Keratinocyte (primary cell): ENCODE measurements around the gene TAX1BP3.

Source experiments
- CTCF ChIP-seq, 3 experiments: IDR thresholded peaks in 1 of 3; conservative IDR thresholded peaks in 1 of 3; optimal IDR thresholded peaks in 1 of 3; 2 replicates in 2 of 3; 3 replicates in 1 of 3; pipeline versions ENCODE3 to v1.5.1; 2011; ENCODE audit warnings: low read length in 3 of 3, mild to moderate bottlenecking in 3 of 3, moderate library complexity in 2 of 3, control low read depth in 1 of 3, inconsistent platforms in 1 of 3; ENCODE audit not compliant: insufficient read depth in 2 of 3; ENCODE audit errors: extremely low read depth in 1 of 3
- EZH2 ChIP-seq: IDR thresholded peaks from one replicate; pipeline ENCODE4 v1.6.1; 2012; ENCODE audit warnings: inconsistent platforms, mild to moderate bottlenecking, low read length, moderate library complexity

- TF ChIP-seq CTCF (optimal IDR thresholded peaks at IDR 0.05 in 1 of 3, IDR thresholded peaks at IDR 0.05 in 1 of 3, conservative IDR thresholded peaks at IDR 0.05 in 1 of 3; ENCODE audit: extremely low read depth in 1 of 3, insufficient read depth in 2 of 3, low read length in 3 of 3): no peak
- no peak for TF ChIP-seq EZH2
Measured at GRCh38 chr17:3615160-3615870, 53.1 kb downstream of the TAX1BP3 start.
